IPS-18a (cell line): ENCODE results near the gene TTC34.

Experiments
- H3K27ac ChIP-seq: one replicate; pipeline ENCODE4 v1.5.1; 2013; ENCODE audit warnings: low read length
- H3K27me3 ChIP-seq: one replicate; pipeline ENCODE4 v1.6.1; 2013; ENCODE audit warnings: mild to moderate bottlenecking, low read length; ENCODE audit not compliant: control insufficient read depth, insufficient read depth
- H3K36me3 ChIP-seq: one replicate; pipeline ENCODE4 v1.6.1; 2013; ENCODE audit warnings: low read depth, low read length; ENCODE audit not compliant: control insufficient read depth
- H3K4me1 ChIP-seq: one replicate; pipeline ENCODE4 v1.6.1; 2013; ENCODE audit warnings: low read depth, low read length; ENCODE audit not compliant: control insufficient read depth
- H3K4me3 ChIP-seq: one replicate; pipeline ENCODE4 v1.5.1; 2013; ENCODE audit warnings: low read length
- H3K9ac ChIP-seq: one replicate; pipeline ENCODE4 v1.6.1; 2013; ENCODE audit warnings: mild to moderate bottlenecking, low read length, moderate library complexity
- H3K9me3 ChIP-seq: one replicate; pipeline ENCODE4 v1.6.1; 2013; ENCODE audit warnings: low read depth, low read length; ENCODE audit not compliant: control insufficient read depth

TTC34 gene, protein sequence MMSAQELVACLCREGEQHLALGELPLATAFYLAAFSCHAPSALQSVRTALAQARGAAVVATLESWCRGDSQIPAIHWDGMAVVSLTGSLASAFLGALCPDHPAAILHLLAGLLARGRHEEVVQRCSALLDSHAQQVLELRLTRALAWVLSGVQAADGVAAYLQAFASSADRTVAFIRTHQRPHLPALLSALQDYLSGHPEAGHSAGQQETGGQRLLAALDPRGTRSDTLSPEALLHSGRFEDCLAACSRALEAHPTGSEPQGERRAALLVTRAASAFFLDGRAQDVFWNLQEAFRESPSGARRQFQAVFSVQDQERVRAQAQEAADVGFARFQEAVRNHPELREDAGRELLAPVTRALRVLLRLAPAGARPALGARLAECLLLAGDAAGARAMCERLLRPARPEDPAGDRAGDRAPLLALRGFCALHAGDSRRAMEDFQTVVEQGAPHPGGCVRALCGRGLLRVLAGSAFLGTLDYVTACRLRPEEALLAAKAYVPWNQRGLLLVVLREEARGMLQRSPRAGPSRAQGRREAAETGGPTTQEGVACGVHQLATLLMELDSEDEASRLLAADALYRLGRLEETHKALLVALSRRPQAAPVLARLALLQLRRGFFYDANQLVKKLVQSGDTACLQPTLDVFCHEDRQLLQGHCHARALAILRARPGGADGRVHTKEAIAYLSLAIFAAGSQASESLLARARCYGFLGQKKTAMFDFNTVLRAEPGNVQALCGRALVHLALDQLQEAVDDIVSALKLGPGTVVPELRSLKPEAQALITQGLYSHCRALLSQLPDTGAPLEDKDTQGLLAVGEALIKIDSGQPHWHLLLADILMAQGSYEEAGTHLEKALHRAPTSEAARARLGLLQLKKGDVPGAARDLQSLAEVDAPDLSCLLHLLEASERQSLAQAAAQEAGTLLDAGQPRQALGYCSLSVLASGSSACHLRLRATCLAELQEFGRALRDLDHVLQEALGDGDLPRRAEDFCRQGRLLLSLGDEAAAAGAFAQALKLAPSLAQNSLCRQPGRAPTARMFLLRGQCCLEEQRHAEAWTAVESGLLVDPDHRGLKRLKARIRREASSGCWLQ

GRCh38 chr1:2801535-2802291, at the start of gene TTC34:
TTC34 (minus strand) TSS chr1:2801693; CDS start chr1:2800827, 866 bp downstream.
- Histone ChIP-seq H3K27me3 (no peaks in the 10 kb centered on the region), H3K36me3 (no peaks in the 10 kb centered on the region), H3K4me1 (no peaks in the 10 kb centered on the region), H3K4me3 (no peak within 1 kb of the TSS), H3K9ac (no peak within 1 kb of the TSS), H3K27ac (no peak within 1 kb of the TSS), H3K9me3 (no peaks in the 10 kb centered on the region)

DNA sequence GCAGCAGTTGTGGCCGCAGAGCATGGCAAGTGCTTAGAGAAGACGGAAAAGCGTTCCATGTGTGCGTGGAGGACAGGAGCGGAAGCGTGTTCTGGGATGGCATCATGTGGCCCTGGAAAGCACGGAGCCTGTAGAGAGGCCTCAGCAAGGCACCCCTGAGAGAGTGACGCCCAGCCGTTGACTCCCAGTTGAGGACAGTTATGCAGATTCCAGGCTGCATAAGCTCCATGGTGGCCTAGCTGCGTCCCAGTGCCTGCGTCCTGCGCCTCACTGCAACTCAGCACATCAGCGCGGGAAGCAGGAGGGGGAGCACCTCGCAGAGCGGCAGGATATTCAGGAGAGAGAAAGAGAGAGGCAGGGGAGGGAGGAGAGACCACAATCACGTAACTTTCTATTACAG, 49.0 kb upstream of the TTC34 start:
- Histone ChIP-seq H3K36me3 (no peaks in the 10 kb centered on the region), H3K4me3 (no peak overlapping the region), H3K27me3 (no peaks in the 10 kb centered on the region), H3K4me1 (no peaks in the 10 kb centered on the region), H3K9me3 (no peaks in the 10 kb centered on the region), H3K27ac (no peak overlapping the region), H3K9ac (no peak overlapping the region)

- H3K36me3 ChIP-seq, result no peaks in the 10 kb centered on the region
- H3K9me3 ChIP-seq, result peaks cover 7% of the 10 kb centered on the region
- H3K4me1 ChIP-seq, result no peaks in the 10 kb centered on the region
- no peaks in the 10 kb centered on the region for H3K27me3 ChIP-seq
- no peak overlapping the region for H3K9ac ChIP-seq
- no peak overlapping the region for H3K4me3 ChIP-seq
- H3K27ac ChIP-seq, result no peak overlapping the region
Measured at GRCh38 chr1:2848006-2848670, 46.6 kb upstream of the TTC34 start.

- Histone ChIP-seq H3K4me1 (no peaks in the 10 kb centered on the region), H3K27ac (no peak overlapping the region), H3K9ac (no peak overlapping the region), H3K4me3 (no peak overlapping the region), H3K27me3 (no peaks in the 10 kb centered on the region), H3K36me3 (no peaks in the 10 kb centered on the region), H3K9me3 (peaks cover 7% of the 10 kb centered on the region)
Measured at GRCh38 chr1:2847086-2847985, 45.8 kb upstream of the TTC34 start.

- Histone ChIP-seq H3K9ac (no peak overlapping the region), H3K36me3 (no peaks in the 10 kb centered on the region), H3K4me1 (no peaks in the 10 kb centered on the region), H3K27ac (no peak overlapping the region), H3K27me3 (no peaks in the 10 kb centered on the region), H3K9me3 (peaks cover 7% of the 10 kb centered on the region), H3K4me3 (no peak overlapping the region)
Measured at GRCh38 chr1:2845869-2846268, 44.4 kb upstream of the TTC34 start.

- H3K4me3 ChIP-seq, result no peak overlapping the region
- no peaks in the 10 kb centered on the region for H3K36me3 ChIP-seq
- H3K9me3 ChIP-seq, result peaks cover 7% of the 10 kb centered on the region
- H3K4me1 ChIP-seq, result no peaks in the 10 kb centered on the region
- H3K9ac ChIP-seq, result no peak overlapping the region
- no peak overlapping the region for H3K27ac ChIP-seq
- no peaks in the 10 kb centered on the region for H3K27me3 ChIP-seq
Measured at GRCh38 chr1:2840036-2840809, 38.7 kb upstream of the TTC34 start.

GRCh38 chr1:2837823-2838222, 36.3 kb upstream of the TTC34 start:
- no peak overlapping the region for H3K9ac ChIP-seq
- no peaks in the 10 kb centered on the region for H3K27me3 ChIP-seq
- H3K9me3 ChIP-seq, result no peaks in the 10 kb centered on the region

DNA sequence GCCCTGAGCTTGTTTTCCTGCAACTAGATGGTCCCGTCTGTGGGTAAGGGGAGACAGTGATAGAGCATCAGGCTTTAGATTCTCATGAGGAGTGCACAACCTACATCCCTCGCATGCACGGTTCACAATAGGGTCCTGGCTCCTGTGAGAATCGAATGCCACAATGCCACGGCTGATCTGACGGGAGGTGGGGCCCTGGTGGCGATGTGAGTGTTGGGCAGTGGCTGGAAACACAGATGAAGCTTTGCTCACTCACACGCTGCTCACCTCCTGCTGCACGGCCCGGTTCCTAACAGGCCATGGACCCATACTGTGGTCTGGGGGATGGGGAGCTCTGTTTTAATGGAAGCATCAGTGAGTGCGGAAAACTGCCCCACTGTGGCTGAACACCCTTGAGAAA, 35.8 kb upstream of the TTC34 start:
- H3K4me3 ChIP-seq, result no peak overlapping the region
- H3K27me3 ChIP-seq, result no peaks in the 10 kb centered on the region
- no peak overlapping the region for H3K9ac ChIP-seq
- no peaks in the 10 kb centered on the region for H3K9me3 ChIP-seq
- H3K36me3 ChIP-seq, result no peaks in the 10 kb centered on the region
- no peaks in the 10 kb centered on the region for H3K4me1 ChIP-seq
- no peak overlapping the region for H3K27ac ChIP-seq

More at GRCh38 chr1:2837823-2838222, 36.3 kb upstream of the TTC34 start:
- no peak overlapping the region for H3K4me3 ChIP-seq
- H3K27ac ChIP-seq, result no peak overlapping the region
- no peaks in the 10 kb centered on the region for H3K36me3 ChIP-seq
- no peaks in the 10 kb centered on the region for H3K4me1 ChIP-seq

DNA sequence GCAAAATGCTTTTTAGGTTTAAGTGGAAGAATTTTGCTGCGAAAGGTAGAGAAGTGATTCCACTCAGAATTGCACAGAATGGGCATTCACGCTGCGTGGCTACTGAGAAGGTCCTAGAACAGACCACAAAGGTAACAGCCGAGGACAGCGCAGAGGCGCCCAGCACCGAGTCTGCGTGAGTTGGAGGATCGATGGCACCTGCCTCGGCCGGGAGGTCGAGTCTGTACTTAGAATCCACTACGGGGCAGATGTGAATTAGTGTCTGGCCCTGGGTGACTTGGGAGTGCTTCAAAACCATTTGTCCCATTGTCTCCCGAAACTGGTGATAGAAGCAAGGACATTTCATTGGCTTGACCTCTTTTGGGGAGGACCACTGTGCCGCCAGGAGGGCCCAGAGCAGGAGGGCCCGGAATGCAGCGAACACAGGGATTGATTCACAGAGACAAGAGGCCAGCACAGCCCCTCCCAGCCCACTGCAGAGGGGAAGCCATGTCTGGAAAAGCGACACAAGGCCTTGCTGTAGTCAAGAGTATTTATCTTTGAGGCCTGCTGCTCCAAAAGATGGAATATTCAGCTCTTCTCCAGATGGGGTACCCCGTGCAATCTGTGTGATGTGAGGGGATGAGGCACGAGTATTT, 35.0 kb upstream of the TTC34 start:
- Histone ChIP-seq H3K4me3 (no peak overlapping the region), H3K27ac (no peak overlapping the region), H3K4me1 (no peaks in the 10 kb centered on the region), H3K36me3 (no peaks in the 10 kb centered on the region), H3K27me3 (no peaks in the 10 kb centered on the region), H3K9ac (no peak overlapping the region), H3K9me3 (no peaks in the 10 kb centered on the region)
